HG03457 (cell line): Measurements from ENCODE around the gene ZBTB16.

ENCODE experiments used
- ATAC-seq: cut with Tn5 transposase; IDR thresholded peaks from one replicate; pipeline ENCODE4 v1.9.1; 2021; ENCODE audit warnings: moderate number of reproducible peaks; ENCODE audit not compliant: unreplicated experiment

The ZBTB16 gene

GRCh38 chr11:114180301-114181055 lies 121.0 kb downstream of the ZBTB16 start:
- ATAC-seq: no peak

- no peak for ATAC-seq
Observed at GRCh38 chr11:114181195-114181594, 121.7 kb downstream of the ZBTB16 start.

- no peak for ATAC-seq
Observed at GRCh38 chr11:114181752-114182151, 122.2 kb downstream of the ZBTB16 start.

GRCh38 chr11:114182471-114183043 lies 123.0 kb downstream of the ZBTB16 start:
- no peak for ATAC-seq

- ATAC-seq: no peak
Observed at GRCh38 chr11:114183044-114183511, 123.6 kb downstream of the ZBTB16 start.

- ATAC-seq: no peak
Observed at GRCh38 chr11:114185436-114185835, 125.9 kb downstream of the ZBTB16 start.

GRCh38 chr11:114187173-114187572 lies 127.7 kb downstream of the ZBTB16 start:
- ATAC-seq: no peak

- no peak for ATAC-seq
Observed at GRCh38 chr11:114188851-114189570, 129.5 kb downstream of the ZBTB16 start.

GRCh38 chr11:114190630-114191029 lies 131.1 kb downstream of the ZBTB16 start:
- no peak for ATAC-seq

GRCh38 chr11:114191893-114192292 lies 132.4 kb downstream of the ZBTB16 start:
- ATAC-seq: no peak

GRCh38 chr11:114192841-114193389 lies 133.4 kb downstream of the ZBTB16 start:
- no peak for ATAC-seq

- ATAC-seq: no peak
Observed at GRCh38 chr11:114193730-114194679, 134.5 kb downstream of the ZBTB16 start.

GRCh38 chr11:114194702-114195101 lies 135.2 kb downstream of the ZBTB16 start:
- no peak for ATAC-seq

- ATAC-seq: no peak
Observed at GRCh38 chr11:114195151-114195550, 135.6 kb downstream of the ZBTB16 start.

- no peak for ATAC-seq
Observed at GRCh38 chr11:114195981-114196731, 136.6 kb downstream of the ZBTB16 start.

- no peak for ATAC-seq
Observed at GRCh38 chr11:114196997-114197703, 137.6 kb downstream of the ZBTB16 start.

- ATAC-seq: no peak
Observed at GRCh38 chr11:114197799-114198500, 138.4 kb downstream of the ZBTB16 start.

GRCh38 chr11:114199051-114199450 lies 139.5 kb downstream of the ZBTB16 start:
- ATAC-seq: no peak
